Eye (tissue), 1 donor: ENCODE results near the gene RAB22A.
"Not testable (repeated sequence)": the region's sequence is repeated elsewhere in the genome, so short reads cannot be mapped to it uniquely, and the experiment has no call there.

Source experiments
- DNase-seq: peaks from one replicate; pipeline ENCODE4 v3.0.0-alpha.2; 2015

The RAB22A gene

GRCh38 chr20:58389968-58390658 lies 80.6 kb downstream of the RAB22A start:
- DNase-seq = no peak

GRCh38 chr20:58390659-58391035 lies 81.1 kb downstream of the RAB22A start:
- no peak for DNase-seq

- DNase-seq = no peak
Measured at GRCh38 chr20:58392286-58392685, 82.8 kb downstream of the RAB22A start.

GRCh38 chr20:58393299-58393698 lies 83.8 kb downstream of the RAB22A start:
- DNase-seq = no peak

- no peak for DNase-seq
Measured at GRCh38 chr20:58394801-58395200, 85.3 kb downstream of the RAB22A start.

- DNase-seq = no peak
Measured at GRCh38 chr20:58395604-58396003, 86.1 kb downstream of the RAB22A start.

GRCh38 chr20:58397429-58397828 lies 87.9 kb downstream of the RAB22A start:
- no peak for DNase-seq

GRCh38 chr20:58398254-58398653 lies 88.7 kb downstream of the RAB22A start:
- no peak for DNase-seq

GRCh38 chr20:58399926-58400325 lies 90.4 kb downstream of the RAB22A start:
- DNase-seq = no peak

- DNase-seq = no peak
Measured at GRCh38 chr20:58401162-58401561, 91.6 kb downstream of the RAB22A start.

GRCh38 chr20:58402305-58402704 lies 92.8 kb downstream of the RAB22A start:
- DNase-seq = no peak

- no peak for DNase-seq
Measured at GRCh38 chr20:58402827-58403226, 93.3 kb downstream of the RAB22A start.

- no peak for DNase-seq
Measured at GRCh38 chr20:58403272-58403671, 93.8 kb downstream of the RAB22A start.

GRCh38 chr20:58405504-58406291 lies 96.2 kb downstream of the RAB22A start:
- no peak for DNase-seq

- no peak for DNase-seq
Measured at GRCh38 chr20:58406422-58407001, 97.0 kb downstream of the RAB22A start.

- no peak for DNase-seq
Measured at GRCh38 chr20:58407201-58407873, 97.8 kb downstream of the RAB22A start.

GRCh38 chr20:58407966-58408557 lies 98.5 kb downstream of the RAB22A start:
- no peak for DNase-seq

- DNase-seq = no peak
Measured at GRCh38 chr20:58408603-58409246, 99.2 kb downstream of the RAB22A start.

- not testable (repeated sequence) for DNase-seq
Measured at GRCh38 chr20:58414216-58414615, 104.7 kb downstream of the RAB22A start.

- not testable (repeated sequence) for DNase-seq
Measured at GRCh38 chr20:58414786-58415185, 105.3 kb downstream of the RAB22A start.

- DNase-seq = no peak
Measured at GRCh38 chr20:58416057-58416456, 106.5 kb downstream of the RAB22A start.

- DNase-seq = no peak
Measured at GRCh38 chr20:58416835-58417234, 107.3 kb downstream of the RAB22A start.
